Bone marrow (tissue), 2 donors: ENCODE measurements around the gene STAT1.
A peak's percentile ranks its signal among the peaks of the same experiment; 100 is the strongest.

ENCODE experiments used
- DNase-seq, 2 donors: peaks; one replicate each; lab custom pipeline; 2025; lab: John Stamatoyannopoulos, UW

Gene STAT1

DNA sequence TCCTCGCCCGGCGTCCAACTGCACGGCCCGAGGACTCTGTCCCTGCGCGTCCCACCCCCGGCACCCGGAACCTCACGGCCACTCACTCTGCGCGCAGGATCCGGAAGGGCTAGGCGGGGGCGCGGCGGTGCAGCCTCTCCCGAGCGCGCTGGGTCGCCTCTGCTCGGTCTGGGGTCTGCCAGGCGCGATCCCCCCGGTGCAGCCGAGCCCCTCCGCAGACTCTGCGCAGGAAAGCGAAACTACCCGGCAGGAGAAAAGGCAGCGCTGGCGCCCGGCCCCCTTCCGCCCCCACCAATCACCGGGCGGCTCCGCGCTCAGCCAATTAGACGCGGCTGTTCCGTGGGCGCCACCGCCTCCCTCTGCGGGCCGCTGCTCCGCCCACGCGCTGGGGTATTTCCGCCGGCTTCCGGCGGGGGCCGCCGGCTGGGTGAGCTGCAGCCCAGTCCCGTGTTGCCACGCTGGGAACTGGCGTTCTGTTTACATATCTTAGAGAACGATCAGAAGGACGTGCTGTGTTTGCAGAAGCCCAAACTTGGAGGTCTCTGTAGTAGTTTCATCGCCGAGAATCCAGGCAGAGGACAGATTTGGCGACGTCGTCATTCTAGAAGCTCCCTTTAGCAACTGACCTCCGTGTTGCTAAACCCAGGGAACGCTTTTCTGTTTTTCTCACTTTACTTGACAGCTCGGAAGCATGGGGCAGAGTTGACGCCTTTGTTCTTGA lies at the start of gene STAT1:
STAT1 (minus strand) TSS at position 240 of the 721 bp plus-strand sequence. CDS start 4,168 bp downstream, outside the sequence.
- DNase-seq: peak; percentile 83 to 92

DNA sequence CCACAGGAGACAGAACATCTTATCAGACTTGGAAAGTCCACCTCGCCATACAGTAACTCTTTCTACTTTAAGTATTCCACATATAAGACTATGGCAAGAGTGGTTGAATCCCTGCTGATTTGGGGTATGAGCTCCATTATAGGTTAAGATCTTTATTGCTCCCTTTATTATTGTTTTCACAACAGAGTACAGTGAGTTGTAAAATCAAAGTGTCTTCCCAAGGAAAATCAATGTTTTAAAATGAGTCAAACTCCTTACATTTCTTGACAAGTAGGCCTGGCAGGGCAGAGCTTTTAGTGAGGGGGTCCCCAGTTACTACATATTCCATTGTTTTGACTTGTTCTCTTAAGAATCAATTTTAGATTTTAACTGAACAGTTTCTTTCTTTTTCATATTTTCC lies 49.6 kb upstream of the STAT1 start:
- DNase-seq: no peak

DNA sequence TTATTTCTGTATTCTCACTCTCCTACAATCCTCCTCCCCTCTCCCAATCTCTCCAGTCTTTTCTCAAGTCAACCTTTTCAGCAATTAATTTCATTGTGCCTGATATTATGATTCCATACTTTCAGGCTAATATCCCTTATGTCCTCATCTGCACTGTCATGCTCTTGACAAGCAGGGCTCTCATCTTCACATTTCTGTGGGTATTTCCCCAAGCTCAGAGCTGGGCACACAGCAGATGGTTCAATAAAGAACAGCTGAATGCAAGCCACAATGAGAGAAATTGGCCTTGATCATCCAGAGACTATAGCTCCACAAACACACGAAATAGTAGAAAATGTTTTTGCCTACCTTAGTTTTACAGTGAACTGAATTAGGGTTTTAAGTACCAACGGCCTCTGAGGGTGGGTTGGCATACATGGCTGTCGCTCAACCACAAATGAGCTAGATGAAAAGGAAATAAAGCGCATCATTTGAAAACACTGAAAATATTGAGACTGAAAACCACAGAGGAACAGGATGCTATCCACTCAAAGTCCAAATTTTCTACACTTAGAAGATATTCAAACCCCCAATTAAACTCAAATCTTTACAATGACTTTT lies 47.5 kb upstream of the STAT1 start:
- no peak for DNase-seq

DNA sequence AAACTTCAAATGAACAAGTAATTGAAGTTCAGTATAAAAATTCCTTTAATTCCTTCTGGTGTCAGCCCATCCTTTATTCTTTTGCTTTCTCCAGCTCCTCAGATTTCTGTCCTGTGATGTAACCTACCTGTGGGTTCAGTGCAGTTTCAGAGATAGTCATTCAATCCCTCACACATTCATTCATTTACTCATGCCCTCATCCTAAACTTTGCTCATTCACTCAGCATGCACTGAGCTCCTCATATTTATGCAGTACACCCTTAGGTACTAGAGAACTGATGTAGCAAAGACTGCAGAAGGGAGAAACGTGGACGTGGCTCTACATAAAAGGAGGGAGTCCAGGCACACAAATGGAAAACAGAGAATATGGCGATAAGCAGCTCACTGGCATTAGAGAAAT lies 45.3 kb upstream of the STAT1 start:
- no peak for DNase-seq

DNA sequence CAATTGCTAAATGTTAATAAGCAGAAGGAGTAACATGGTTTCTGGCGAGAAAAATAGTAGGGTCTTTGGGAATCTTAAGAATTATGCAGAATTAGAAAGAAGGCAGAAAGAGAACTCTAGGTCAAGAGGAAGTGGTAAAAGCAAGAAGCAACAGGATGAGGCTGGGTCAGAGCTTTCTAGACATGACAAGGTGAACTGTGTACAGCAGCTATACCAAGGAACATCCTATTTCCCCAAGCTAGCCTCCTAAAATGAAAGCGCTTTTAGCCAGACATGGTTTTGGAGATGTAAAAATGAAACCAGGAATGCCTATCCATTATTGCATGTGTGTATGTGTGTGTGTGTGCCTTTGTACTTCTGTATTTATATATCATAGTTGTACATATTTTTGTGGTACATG lies 42.3 kb upstream of the STAT1 start:
- DNase-seq: peak in 1 of 2 donors; percentile 66

DNA sequence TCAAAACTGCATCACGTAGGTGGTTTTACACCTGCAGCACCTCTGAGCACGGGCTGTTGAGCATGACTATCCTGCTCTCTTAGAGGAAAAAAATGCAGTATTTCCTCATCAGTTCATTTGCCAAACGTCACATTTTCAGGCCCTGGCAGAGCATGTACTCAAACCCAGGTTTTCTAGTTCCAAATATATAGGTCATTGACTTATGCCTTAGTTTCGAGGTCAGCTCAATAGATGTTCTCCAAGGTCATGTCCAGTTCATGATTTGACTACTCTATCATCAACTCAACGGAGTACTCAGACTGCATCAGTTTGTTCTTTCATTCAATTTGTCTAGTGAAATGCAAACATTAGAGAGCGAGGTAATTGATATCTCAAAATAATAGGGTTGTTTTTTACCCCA lies 39.3 kb upstream of the STAT1 start:
- no peak for DNase-seq

DNA sequence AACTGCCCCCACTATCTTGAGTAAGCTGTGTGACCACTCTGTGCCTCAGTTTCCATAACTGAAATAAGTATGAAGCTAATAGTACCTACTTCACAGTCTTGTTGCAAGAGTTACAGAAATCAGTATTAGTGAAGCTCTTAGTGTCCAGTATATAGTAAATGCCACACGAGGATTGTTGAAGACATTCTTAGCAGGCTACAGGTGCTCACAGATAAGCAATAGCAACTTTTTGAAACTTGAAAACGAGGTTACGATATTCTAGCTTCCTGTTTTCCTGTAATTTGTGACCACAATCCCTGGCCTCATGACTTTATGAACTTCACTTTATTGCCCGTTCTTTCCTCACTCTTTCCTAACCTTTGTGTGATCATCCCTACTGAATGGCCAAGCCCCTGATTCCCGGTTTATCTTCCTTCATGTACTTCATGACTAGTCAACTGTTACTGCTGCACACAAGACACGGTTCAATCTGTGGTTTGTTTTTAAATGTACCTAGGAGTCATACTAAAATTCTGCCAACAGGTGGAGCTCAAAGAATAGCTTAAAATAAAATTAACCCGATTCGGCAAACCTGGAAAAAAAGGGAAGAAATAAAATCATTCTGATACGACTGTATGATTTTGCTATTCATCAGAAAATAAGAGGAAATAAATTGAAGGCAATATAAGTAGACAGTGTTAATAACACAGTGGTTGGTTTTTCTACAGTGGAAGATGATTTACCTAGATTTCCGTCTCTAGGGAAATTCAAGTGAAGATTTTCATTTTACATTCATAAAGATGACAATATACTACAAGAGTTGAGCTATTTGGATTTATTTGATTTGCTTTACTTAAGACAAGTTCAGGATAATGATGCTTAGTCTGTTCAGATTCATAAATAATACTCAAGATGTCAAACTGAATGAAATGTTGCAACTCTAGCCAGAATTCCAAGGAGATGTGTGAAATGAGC lies 38.1 kb upstream of the STAT1 start:
- DNase-seq: peak in 1 of 2 donors; percentile 70

DNA sequence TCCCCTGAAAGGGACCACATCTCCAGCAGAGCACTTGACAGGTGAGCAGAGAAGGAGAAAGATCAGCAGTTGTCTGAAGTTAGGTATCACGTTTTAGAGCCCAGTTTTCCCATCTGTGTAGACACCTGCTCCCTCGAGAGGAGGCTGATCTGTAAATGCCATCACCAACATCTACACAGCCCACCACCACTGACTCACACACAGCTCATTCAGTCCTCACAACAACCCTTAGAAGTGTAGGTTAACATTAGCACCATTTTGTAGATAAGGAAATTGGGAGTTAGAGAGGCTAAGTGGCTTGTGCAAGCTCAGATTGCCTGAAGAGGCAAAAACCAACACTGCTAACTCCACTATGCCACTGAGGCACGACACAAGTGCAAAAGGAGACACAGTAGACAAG lies 37.2 kb upstream of the STAT1 start:
- no peak for DNase-seq

DNA sequence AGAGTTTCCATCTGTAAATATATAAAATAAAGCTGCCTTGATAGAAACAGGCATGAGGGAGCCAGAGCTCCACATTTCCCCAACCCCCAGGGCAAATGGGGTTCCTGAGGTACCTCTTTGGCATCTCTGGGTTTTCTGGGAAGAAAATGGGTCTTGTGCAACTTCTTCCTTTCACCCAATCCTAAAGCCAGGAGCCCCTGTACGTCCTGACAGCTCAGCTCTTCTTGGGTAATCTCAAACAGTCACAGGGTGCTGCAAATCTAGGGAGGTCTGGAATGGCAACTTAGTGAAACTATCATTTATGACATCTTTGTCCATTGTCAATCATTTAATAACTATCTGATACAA lies 36.6 kb upstream of the STAT1 start:
- DNase-seq: no peak

DNA sequence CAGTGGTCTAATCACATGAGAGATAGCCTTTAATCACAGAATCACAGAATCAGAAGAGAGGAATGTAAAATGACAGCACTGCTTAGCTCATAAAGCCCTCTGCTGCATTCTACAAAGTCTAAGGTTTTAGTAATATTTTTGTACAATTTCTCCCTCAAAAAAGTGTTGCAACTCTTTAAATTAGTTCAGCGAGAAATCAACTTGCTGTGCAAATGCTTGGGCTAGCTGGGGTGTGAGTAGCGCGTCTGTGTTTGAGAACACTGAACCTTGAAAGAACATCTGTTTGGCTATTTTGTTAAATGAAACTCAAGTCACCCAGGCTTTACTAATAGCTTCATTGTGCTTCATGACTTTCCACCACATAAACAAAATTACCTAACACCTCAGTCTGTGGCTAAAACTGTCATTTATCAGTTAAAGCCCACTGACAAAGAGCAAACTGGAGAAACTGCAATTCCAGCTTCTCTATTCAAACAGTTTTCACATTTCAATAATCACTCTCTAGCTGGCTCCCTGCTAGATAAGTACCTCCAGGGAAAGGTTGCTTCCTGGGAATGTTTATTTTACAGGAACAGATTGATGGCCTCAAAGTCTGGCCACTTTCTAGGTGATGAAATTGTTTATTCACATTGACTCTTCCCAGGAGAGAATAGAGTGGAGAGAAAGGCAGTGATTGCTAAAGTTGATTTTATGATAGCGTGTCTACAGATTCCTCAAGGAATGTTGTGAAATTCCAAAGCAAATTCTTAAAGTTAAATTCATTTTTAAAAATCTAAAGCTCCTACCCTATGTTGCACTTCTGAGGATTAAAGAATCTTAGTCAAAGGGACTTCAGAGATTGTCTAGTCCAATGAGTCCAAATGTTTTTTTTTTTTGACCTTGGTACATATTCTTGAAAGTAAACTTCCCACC lies 36.0 kb upstream of the STAT1 start:
- DNase-seq: no peak

DNA sequence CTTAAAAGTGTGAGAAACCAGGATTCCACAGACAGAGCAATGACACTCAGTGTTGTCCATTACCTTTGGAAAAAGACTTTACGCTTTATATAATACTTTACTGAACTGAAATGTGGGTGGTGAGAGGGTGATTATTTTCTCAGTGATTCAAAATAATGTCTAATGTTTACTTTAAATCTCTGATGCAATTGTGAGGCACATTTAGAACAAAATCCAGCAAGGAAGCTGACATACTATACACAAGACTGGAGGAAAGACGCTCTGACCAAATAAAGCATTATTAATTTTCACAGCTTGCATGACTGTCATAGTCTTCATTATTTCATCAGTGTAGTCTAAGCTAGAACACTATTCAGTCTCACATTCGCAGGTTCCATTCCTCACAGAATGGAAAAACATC lies 34.1 kb upstream of the STAT1 start:
- DNase-seq: no peak

DNA sequence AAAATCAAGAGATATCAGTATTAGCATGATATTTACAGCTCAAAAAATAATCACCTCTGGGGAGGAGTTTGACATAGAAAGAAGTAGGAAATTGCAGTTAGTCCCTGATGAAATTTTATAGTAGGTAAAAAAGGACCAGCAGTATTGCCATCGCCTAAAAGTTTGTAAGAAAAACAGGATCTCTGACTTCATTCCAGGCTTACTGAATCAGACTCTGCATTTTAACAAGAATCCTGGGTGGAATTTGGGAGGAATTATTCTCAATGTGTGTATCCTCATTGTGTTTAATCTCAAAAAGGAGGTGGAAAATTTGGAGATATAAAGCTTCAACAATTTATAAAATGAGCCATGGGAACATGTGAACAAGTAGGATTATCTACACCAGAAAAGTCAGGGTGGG lies 31.2 kb upstream of the STAT1 start:
- no peak for DNase-seq

DNA sequence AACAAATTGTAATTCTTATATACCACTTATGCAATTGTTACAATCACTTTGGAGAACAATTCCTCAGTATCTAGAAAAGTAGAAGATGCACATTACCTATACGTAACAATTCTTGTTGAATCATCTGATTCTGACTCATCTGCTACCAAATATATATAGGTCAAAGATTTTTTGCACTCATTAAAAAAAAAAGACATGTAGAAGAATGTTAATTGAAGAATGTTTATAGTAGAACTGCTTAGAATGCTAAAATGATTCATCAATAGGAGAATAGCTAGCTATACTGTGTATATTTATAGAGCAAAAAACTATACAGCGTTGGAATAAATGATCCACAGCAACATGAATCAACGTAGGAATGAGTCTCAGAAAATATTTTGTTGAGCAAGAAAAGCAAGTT lies 29.5 kb upstream of the STAT1 start:
- DNase-seq: no peak

DNA sequence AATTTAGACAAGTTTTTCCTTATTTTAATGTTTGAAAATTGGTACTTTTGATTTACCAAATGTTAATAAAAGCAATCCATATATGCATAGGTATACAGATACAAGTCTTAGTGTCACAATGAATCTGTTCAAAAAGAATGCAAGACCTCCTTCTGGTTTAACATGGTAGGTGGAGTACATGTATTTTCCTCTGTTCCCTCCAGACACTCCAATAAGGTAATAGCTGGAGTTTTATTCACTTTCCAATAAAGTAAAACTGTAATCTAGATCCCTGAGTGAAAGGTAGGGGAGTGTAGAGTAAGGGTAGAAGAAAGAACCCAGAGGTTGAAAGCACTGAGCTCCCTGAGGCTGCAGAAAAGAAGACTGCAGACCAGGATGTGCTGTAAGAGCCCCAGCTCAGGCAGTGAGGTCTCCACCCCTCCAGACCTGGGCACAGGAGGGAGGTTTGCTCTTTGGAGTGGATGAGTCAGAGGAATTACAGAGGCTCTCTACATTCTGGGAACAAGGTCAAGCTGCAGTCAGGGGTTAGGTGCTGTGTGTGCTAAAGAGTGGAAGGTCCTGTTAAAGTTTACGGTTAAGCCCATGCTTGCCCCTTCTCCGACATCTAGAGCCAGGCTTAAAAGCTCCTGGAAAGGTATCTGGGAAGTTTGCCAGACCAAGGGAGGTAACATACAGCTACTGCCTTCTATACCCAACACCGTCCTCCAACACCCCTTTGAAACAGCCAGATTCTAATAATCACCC lies 27.6 kb upstream of the STAT1 start:
- DNase-seq: no peak

DNA sequence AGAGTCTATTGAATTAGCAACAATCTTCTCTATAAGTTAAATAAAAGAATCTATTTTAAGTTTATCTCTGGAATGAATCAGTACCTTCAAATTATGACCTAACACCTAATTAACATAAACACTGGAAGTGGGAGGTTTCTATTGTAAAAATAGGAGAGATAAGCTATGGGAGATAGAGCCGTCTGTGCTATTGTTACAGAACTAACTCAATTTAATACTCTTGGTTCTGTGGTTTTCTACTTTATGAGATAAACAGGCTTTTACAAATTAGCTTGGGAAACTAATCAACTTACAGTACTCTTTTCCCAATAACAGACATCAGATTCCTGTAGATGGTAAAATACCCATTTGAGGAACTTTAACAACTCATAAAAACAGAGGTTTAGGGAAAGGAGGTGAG lies 25.6 kb upstream of the STAT1 start:
- no peak for DNase-seq

DNA sequence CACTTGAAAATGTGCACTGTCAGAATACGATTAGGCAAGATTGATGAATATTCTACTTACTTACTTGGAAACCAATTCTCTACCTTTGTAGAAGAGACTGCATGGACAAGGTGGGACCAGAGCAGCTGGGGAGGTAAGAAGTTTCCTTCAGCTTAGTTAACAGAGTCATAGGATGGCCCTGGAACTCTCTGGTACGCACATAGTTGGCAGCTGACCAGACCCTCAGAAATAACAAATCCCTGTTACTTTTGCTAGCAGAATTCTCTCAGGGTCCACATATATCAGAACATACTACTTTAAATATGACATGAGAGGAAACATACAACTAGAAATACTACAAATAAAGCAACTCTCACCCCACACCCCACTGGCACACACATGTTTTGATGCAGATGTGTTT lies 24.8 kb upstream of the STAT1 start:
- DNase-seq: no peak

DNA sequence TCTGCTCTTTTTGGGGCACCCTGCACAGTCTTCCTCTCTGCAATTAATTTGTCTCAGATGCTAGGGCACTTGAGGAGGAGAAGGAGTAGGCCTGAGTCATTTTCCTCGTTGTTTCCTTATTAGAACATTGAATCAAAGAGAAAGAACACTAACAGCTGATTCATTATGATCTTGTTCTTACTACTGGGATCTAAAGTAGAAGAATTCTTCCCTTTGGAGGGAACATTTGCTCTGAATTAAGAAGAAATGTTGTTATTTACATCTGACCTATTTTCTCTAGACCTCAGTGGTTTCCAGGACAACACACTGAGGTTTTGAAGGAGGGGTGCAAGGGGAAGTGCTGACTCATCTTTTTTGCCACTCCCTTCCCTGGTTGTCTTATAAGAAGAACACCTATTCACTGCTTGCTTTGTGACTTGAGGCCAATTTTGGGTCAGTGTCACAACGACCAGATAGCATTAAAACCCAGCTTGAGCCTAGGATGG lies 24.3 kb upstream of the STAT1 start:
- peak in 1 of 2 donors; percentile 53 for DNase-seq

DNA sequence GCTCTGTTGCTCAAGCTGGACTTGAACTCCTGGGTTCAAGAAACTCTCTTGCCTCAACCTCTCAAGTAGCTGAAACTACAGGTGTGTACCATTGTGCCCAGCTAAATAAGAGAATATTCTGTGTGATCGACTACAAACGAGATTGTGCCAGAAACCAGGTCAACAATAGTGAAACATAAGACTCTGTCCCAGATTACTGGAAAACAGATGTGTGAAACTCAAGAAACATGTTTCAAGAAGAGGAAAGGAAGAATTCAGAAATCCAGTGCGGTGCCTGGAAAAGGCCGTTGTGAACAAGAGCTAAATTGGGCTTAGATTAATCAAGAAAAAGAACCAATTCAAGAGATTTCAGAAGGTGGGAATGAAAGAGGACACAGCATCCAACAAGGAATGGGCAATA lies 23.4 kb upstream of the STAT1 start:
- no peak for DNase-seq

DNA sequence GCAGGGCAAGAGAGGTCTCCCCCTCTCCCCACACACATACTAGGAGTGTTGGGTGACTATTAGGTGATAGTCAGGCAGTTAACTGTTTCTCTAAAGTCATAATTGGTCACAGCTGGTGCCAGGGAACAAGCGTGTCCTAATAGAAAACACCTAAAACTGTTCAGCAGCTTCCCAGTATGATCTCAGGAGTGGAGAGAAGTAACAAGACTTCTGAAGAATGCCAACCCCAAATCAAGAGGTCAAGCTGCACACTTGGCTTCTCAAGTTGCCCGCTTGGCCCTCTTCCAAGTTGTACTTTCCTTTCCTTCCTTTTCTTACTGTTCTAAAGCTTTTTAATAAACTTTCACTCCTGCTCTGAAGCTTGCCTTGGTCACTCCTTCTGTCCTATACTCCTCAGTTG lies 22.4 kb upstream of the STAT1 start:
- DNase-seq: no peak

DNA sequence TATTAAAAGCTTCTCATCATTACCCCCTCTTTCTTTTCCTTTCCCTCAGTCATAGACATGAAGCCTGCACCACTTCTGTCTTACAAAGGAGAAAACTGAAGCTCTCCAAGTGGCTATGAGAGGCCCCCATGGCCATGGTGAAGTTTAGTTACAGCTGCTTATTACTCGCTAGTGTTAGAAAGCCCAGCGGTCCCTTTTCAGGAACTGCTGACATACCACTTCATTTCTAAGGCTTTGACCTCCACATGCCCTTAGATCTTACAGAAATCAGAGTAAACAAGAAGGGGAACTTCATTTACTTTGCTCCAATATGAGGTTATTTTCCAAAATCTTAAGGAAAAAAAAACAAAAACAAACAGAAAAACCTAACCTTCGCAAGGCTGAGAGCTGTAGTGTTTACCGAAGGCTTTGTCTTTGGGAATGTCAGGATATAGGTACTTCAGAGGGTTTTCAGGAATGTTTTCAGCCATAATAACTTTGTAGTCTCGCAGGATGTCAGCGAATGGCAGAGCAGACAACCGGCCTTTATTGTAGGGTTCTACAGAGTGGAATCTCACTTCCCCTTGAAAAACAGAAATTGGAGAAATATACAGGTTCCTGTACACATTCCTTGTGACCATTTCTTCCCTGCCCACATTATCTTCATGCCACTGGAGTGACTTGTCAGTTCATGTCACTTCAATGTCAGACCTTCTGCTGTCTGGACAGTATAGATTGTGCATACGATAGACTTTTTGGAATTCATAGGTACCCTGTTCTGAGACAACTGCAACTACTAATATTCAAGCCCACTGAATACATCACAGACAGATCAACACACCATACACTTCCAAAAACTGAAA lies 18.8 kb upstream of the STAT1 start:
- no peak for DNase-seq
